Peyer's patch (tissue), 4 donors: Measurements from ENCODE around the gene C10orf67. TPM values are rescaled to one million over a fixed set of nuclear protein-coding genes. Genes with fewer than 3 reads are reported as not detected.
"Not testable (repeated sequence)": the region's sequence is repeated elsewhere in the genome, so short reads cannot be mapped to it uniquely, and the experiment has no call there.

Source experiments
- DNase-seq, 3 donors: peaks; one replicate each; pipeline ENCODE4 v3.0.0-alpha.2; 2017 to 2019
- H3K27ac ChIP-seq, 4 donors: fragments of 200-600 bp; sonication (generic); one replicate each; pipeline ENCODE4 v1.5.1; 2016 to 2019
- H3K27me3 ChIP-seq, 2 donors: fragments of 200-600 bp; sonication (generic); one replicate each; pipeline ENCODE4 v1.5.1; 2019
- H3K36me3 ChIP-seq, 3 donors: fragments of 200-600 bp; sonication (generic); one replicate each; pipeline ENCODE4 v1.5.1; 2016 to 2019
- H3K4me1 ChIP-seq, 4 donors: fragments of 200-600 bp; sonication (generic); one replicate each; pipeline ENCODE4 v1.5.1; 2016 to 2019
- H3K4me3 ChIP-seq, 4 donors: fragments of 200-600 bp; sonication (generic); 1 replicate in 3 of 4; 2 replicates in 1 of 4; pipeline ENCODE4 v1.5.1; 2016 to 2019; ENCODE audit warnings: mild to moderate bottlenecking in 1 of 4
- H3K9me3 ChIP-seq, 4 donors: fragments of 200-600 bp; sonication (generic); one replicate each; pipeline ENCODE4 v1.5.1; 2016 to 2019; ENCODE audit warnings: mild to moderate bottlenecking in 1 of 4
- CTCF ChIP-seq, 6 experiments: fragments of 450-650 bp in 4 of 6; fragments of 200-600 bp in 2 of 6; sonication (generic) in 1 of 6; IDR thresholded peaks; one replicate each; pipeline ENCODE4 v1.5.1; 2017 to 2019; ENCODE audit warnings: antibody characterized with exemption in 6 of 6, mild to moderate bottlenecking in 3 of 6, moderate library complexity in 1 of 6
- POLR2A ChIP-seq, 2 donors: fragments of 450-650 bp; IDR thresholded peaks; one replicate each; pipeline ENCODE4 v1.5.1; 2017; ENCODE audit warnings: antibody characterized with exemption in 2 of 2, mild to moderate bottlenecking in 2 of 2, moderate library complexity in 2 of 2
- total RNA-seq, 4 donors: library from RNA; depleted of rRNA; stranded (reverse); fragments of >200 nt; gene quantifications; one replicate each; pipeline ENCODE4 v1.1.0, GENCODE V29; 2016

The C10orf67 gene
- total RNA-seq, 4 donors from 2014 or later: 1.2 TPM; not detected in 3

- TF ChIP-seq POLR2A (IDR thresholded peaks at IDR 0.05) (no peak), CTCF (IDR thresholded peaks at IDR 0.05) (no peak)
- Histone ChIP-seq H3K27ac (no peak overlapping the region), H3K9me3 (no peaks in the 10 kb centered on the region), H3K4me3 (no peak overlapping the region), H3K27me3 (no peaks in the 10 kb centered on the region), H3K4me1 (no peaks in the 10 kb centered on the region), H3K36me3 (no peaks in the 10 kb centered on the region)
- DNase-seq: no peak
Measured at GRCh38 chr10:23359692-23360380, 15.2 kb upstream of the C10orf67 start.

GRCh38 chr10:23358357-23358756 lies 13.8 kb upstream of the C10orf67 start:
- Histone ChIP-seq H3K4me3 (no peak overlapping the region), H3K9me3 (no peaks in the 10 kb centered on the region), H3K36me3 (no peaks in the 10 kb centered on the region), H3K4me1 (no peaks in the 10 kb centered on the region), H3K27ac (no peak overlapping the region), H3K27me3 (no peaks in the 10 kb centered on the region)
- no peak for DNase-seq
- TF ChIP-seq CTCF (IDR thresholded peaks at IDR 0.05) (no peak), POLR2A (IDR thresholded peaks at IDR 0.05) (no peak)

GRCh38 chr10:23354630-23355279 lies 10.2 kb upstream of the C10orf67 start:
- TF ChIP-seq CTCF (IDR thresholded peaks at IDR 0.05) (no peak), POLR2A (IDR thresholded peaks at IDR 0.05) (no peak)

GRCh38 chr10:23351926-23352519 lies 7.4 kb upstream of the C10orf67 start:
- TF ChIP-seq CTCF (IDR thresholded peaks at IDR 0.05) (no peak), POLR2A (IDR thresholded peaks at IDR 0.05) (no peak)
- H3K36me3 ChIP-seq: no peaks in the 10 kb centered on the region
- no peaks in the 10 kb centered on the region for H3K9me3 ChIP-seq
- H3K4me3 ChIP-seq: no peak overlapping the region
- H3K27ac ChIP-seq: no peak overlapping the region
- H3K27me3 ChIP-seq: no peaks in the 10 kb centered on the region
- no peaks in the 10 kb centered on the region for H3K4me1 ChIP-seq
- no peak for DNase-seq

More at GRCh38 chr10:23354630-23355279, 10.2 kb upstream of the C10orf67 start:
- Histone ChIP-seq H3K27me3 (no peaks in the 10 kb centered on the region), H3K4me1 (no peaks in the 10 kb centered on the region), H3K9me3 (no peaks in the 10 kb centered on the region), H3K36me3 (no peaks in the 10 kb centered on the region), H3K27ac (peak overlapping the region in 1 of 4 donors; percentile 38), H3K4me3 (no peak overlapping the region)
- no peak for DNase-seq

- not testable (repeated sequence) for H3K9me3 ChIP-seq, H3K4me1 ChIP-seq, H3K27ac ChIP-seq, H3K36me3 ChIP-seq, H3K27me3 ChIP-seq, H3K4me3 ChIP-seq, DNase-seq
Measured at GRCh38 chr10:23350706-23351105, 6.1 kb upstream of the C10orf67 start.

GRCh38 chr10:23345861-23346260 lies 1.3 kb upstream of the C10orf67 start:
- Histone ChIP-seq H3K27ac (no peak overlapping the region), H3K4me1 (peaks cover 0 to 6% (median 3%) of the 10 kb centered on the region in 4 donors), H3K36me3 (no peaks in the 10 kb centered on the region), H3K9me3 (no peaks in the 10 kb centered on the region), H3K27me3 (no peaks in the 10 kb centered on the region), H3K4me3 (no peak overlapping the region)
- TF ChIP-seq CTCF (IDR thresholded peaks at IDR 0.05): no peak
- TF ChIP-seq POLR2A (IDR thresholded peaks at IDR 0.05): no peak
- no peak for DNase-seq
